HCT116 (cell line): ENCODE measurements around the gene SLC41A2. TPM values are rescaled to one million over a fixed set of nuclear protein-coding genes. Genes with fewer than 3 reads are reported as not detected.

Experiments
- ATAC-seq: fragments of 200-7000 bp; cut with Tn5 transposase; 2 replicates; pipeline ENCODE4 v1.9.1; 2020; ENCODE audit warnings: mild to moderate bottlenecking, moderate library complexity
- BruUV-seq: library from RNA; stranded (reverse); fragments of 400-500 nt; replicated peaks from 2 replicates; lab custom pipeline; 2021; lab: Mats Ljungman, UMichigan
- CTCF ChIA-PET: fragments of 300-600 bp; sonication (Branson Sonifier 250); formaldehyde crosslinking; loops from one replicate; lab custom pipeline; 2021; ENCODE audit warnings: antibody characterized with exemption; lab: Charles Lee
- POLR2A ChIA-PET: fragments of 300-600, 350-600 bp; sonication (Branson Sonifier 250); formaldehyde crosslinking; loops from one replicate; lab custom pipeline; 2021; ENCODE audit warnings: antibody characterized with exemption; lab: Charles Lee
- RAD21 ChIA-PET, 2 experiments: fragments of 300-600 bp; sonication (Branson Sonifier 250); formaldehyde crosslinking; loops; one replicate each; lab custom pipeline; 2023; ENCODE audit warnings: low total read pairs in 2 of 2; ENCODE audit not compliant: uncharacterized antibody in 2 of 2, unreplicated experiment in 2 of 2, low non-redundant PET in 1 of 2; lab: Charles Lee
- DNase-seq: peaks from one replicate; pipeline ENCODE4 v3.0.0-alpha.2; 2010; ENCODE audit warnings: low read depth, low spot score
- H2AFZ ChIP-seq: fragments of 200-600 bp; shearing (Covaris generic), sonication (generic); 2 replicates; pipeline ENCODE4 v1.6.1; 2017; ENCODE audit warnings: low read depth, mixed run types, mixed read lengths, antibody characterized with exemption, low read length; ENCODE audit not compliant: poor library complexity, severe bottlenecking
- H3K27ac ChIP-seq: 2 replicates; pipeline ENCODE4 v1.5.1; 2012; ENCODE audit warnings: low read depth, low read length
- H3K27me3 ChIP-seq: fragments of 200-600 bp; sonication (generic); 2 replicates; pipeline ENCODE4 v1.6.1; 2016; ENCODE audit warnings: mixed run types, low read length, mixed read lengths; ENCODE audit not compliant: insufficient read depth
- H3K36me3 ChIP-seq, 2 experiments: fragments of 200-500 bp in 1 of 2; fragments of 200-600 bp in 1 of 2; sonication (Bioruptor generic) in 1 of 2; sonication (generic) in 1 of 2; 2 replicates each; pipeline versions ENCODE4 v1.5.1 to v1.6.1; 2014 to 2016; ENCODE audit warnings: low read length in 2 of 2, inconsistent platforms in 1 of 2, mixed read lengths in 1 of 2, mixed run types in 1 of 2; ENCODE audit not compliant: insufficient read depth in 2 of 2, control insufficient read depth in 1 of 2
- H3K4me1 ChIP-seq, 2 experiments: fragments of 200-600 bp in 1 of 2; sonication (generic) in 1 of 2; 2 replicates each; pipeline versions ENCODE4 v1.5.1 to v1.6.1; 2012 to 2017; ENCODE audit warnings: low read length in 2 of 2, inconsistent platforms in 1 of 2, mild to moderate bottlenecking in 1 of 2, mixed read lengths in 1 of 2, mixed run types in 1 of 2, moderate library complexity in 1 of 2; ENCODE audit not compliant: insufficient read depth in 2 of 2, control insufficient read depth in 1 of 2
- H3K4me2 ChIP-seq: fragments of 200-600 bp; sonication (generic); 2 replicates; pipeline ENCODE4 v1.6.1; 2017; ENCODE audit warnings: mixed run types, low read length, mixed read lengths
- H3K4me3 ChIP-seq, 2 experiments: fragments of 200-600 bp in 1 of 2; sonication (generic) in 1 of 2; replicated peaks in 1 of 2; 2 replicates each; pipeline ENCODE4 v1.5.1; 2011 to 2016; ENCODE audit warnings: low read length in 2 of 2, control low read depth in 1 of 2, low read depth in 1 of 2, mild to moderate bottlenecking in 1 of 2, mixed read lengths in 1 of 2, mixed run types in 1 of 2
- H3K79me2 ChIP-seq: fragments of 200-600 bp; sonication (generic); 2 replicates; pipeline ENCODE4 v1.6.1; 2017; ENCODE audit warnings: mild to moderate bottlenecking, mixed run types, low read length, moderate library complexity, mixed read lengths; ENCODE audit not compliant: insufficient read depth
- H3K9ac ChIP-seq: fragments of 200-600 bp; sonication (generic); 2 replicates; pipeline ENCODE4 v1.6.1; 2016; ENCODE audit warnings: low read length, mixed read lengths
- H3K9me2 ChIP-seq: fragments of 200-600 bp; sonication (generic), shearing (Covaris generic); 2 replicates; pipeline ENCODE4 v1.6.1; 2017; ENCODE audit warnings: mixed run types, mild to moderate bottlenecking, moderate library complexity; ENCODE audit not compliant: insufficient read depth
- H3K9me3 ChIP-seq, 2 experiments: fragments of 200-500 bp in 1 of 2; fragments of 200-600 bp in 1 of 2; sonication (Bioruptor generic) in 1 of 2; sonication (generic) in 1 of 2; 2 replicates each; pipeline ENCODE4 v1.6.1; 2014 to 2017; ENCODE audit warnings: low read length in 2 of 2, mixed read lengths in 2 of 2, inconsistent platforms in 1 of 2, low read depth in 1 of 2, mild to moderate bottlenecking in 1 of 2, mixed run types in 1 of 2, moderate library complexity in 1 of 2; ENCODE audit not compliant: control insufficient read depth in 1 of 2, insufficient read depth in 1 of 2
- H4K20me1 ChIP-seq: fragments of 200-600 bp; sonication (generic), shearing (Covaris generic); 2 replicates; pipeline ENCODE4 v1.6.1; 2017; ENCODE audit warnings: mixed run types, mild to moderate bottlenecking, moderate library complexity; ENCODE audit not compliant: insufficient read depth
- CBX3 ChIP-seq: IDR thresholded peaks from 2 replicates; pipeline ENCODE4 v1.6.1; 2012; ENCODE audit warnings: low read depth
- EZH2 ChIP-seq: fragments of 200-600 bp; sonication (generic); IDR thresholded peaks from 2 replicates; pipeline ENCODE4 v1.6.1; 2017; ENCODE audit warnings: antibody characterized with exemption, mixed run types
- EZH2phosphoT487 ChIP-seq: fragments of 200-600 bp; IDR thresholded peaks from 2 replicates; pipeline ENCODE4 v1.6.1; 2018; ENCODE audit warnings: antibody characterized with exemption, borderline replicate concordance
- POLR2A ChIP-seq: IDR thresholded peaks from 2 replicates; pipeline ENCODE4 v1.7.0; 2011; ENCODE audit warnings: borderline replicate concordance; ENCODE audit not compliant: insufficient read depth, insufficient read length; ENCODE audit errors: extremely low read depth
- RAD21 ChIP-seq: IDR thresholded peaks from 2 replicates; pipeline ENCODE4 v1.6.1; 2012; ENCODE audit warnings: low read depth, mild to moderate bottlenecking
- SP1 ChIP-seq: IDR thresholded peaks from 2 replicates; pipeline ENCODE4 v1.6.1; 2012; ENCODE audit warnings: low read depth
- SRF ChIP-seq: IDR thresholded peaks from 2 replicates; pipeline ENCODE4 v1.6.1; 2012; ENCODE audit warnings: low read depth
- ZBTB33 ChIP-seq: IDR thresholded peaks from 2 replicates; pipeline ENCODE4 v1.6.1; 2011; ENCODE audit warnings: mild to moderate bottlenecking, low read length, moderate library complexity; ENCODE audit not compliant: insufficient replicate concordance; ENCODE audit errors: extremely low read depth
- intact Hi-C: fragments of 100-400 bp; cut with micrococcal nuclease; formaldehyde crosslinking; loops from 2 replicates; pipeline ENCODE4 v1.10.0; 2022
- total RNA-seq: library from RNA; stranded (reverse); gene quantifications from one replicate; pipeline ENCODE4 v1.2.1, GENCODE V29; 2021; ENCODE audit not compliant: unreplicated experiment
- TF ChIP-seq, protein P1 (sequence below): IDR thresholded peaks from 2 replicates; pipeline ENCODE4 v1.6.1; 2012; ENCODE audit warnings: low read depth

Gene SLC41A2
- total RNA-seq, 1 experiment from 2014 or later, result 12.5 TPM

DNA sequence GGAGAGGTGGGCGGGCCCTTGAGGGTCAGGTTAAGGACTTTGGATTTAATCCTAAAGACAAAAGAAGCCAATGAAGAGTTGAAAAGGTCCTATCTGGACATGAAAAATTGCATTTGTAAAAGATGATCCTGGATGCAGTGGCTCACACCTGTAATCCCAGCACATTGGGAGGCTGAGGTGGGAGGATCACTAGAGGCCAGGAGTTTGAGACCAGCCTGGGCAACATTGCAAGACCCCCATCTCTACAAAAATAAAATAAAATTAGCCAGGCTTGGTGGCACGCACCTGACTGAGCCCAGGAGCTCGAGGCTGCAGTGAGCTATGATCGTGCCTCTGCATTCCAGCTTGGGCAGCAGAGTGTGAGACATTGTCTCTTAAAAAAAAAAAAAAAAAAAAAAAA is 2.4 kb upstream of the SLC41A2 start:
- intact Hi-C loops, result no loop called here
- ChIA-PET POLR2A (no interaction called here), RAD21 (no interaction called here), CTCF (no interaction called here)
- H3K36me3 ChIP-seq, result no peaks in the 10 kb centered on the region
- no peak overlapping the region for H3K4me3 ChIP-seq
- no TSS peak for BruUV-seq
- no peak overlapping the region for H2AFZ ChIP-seq
- H3K4me2 ChIP-seq, result no peak overlapping the region
- H4K20me1 ChIP-seq, result no peaks in the 10 kb centered on the region
- H3K9me2 ChIP-seq, result no peaks in the 10 kb centered on the region
- H3K79me2 ChIP-seq, result no peaks in the 10 kb centered on the region
- no peaks in the 10 kb centered on the region for H3K27me3 ChIP-seq
- DNase-seq (no peak), ATAC-seq (no peak)
- H3K9me3 ChIP-seq, result no peaks in the 10 kb centered on the region
- TF ChIP-seq RAD21 (no peak), EZH2 (no peak), EZH2phosphoT487 (no peak), SRF (no peak), CBX3 (no peak), POLR2A (no peak), ZBTB33 (no peak), SP1 (no peak)
- TF ChIP-seq, protein P1, sequence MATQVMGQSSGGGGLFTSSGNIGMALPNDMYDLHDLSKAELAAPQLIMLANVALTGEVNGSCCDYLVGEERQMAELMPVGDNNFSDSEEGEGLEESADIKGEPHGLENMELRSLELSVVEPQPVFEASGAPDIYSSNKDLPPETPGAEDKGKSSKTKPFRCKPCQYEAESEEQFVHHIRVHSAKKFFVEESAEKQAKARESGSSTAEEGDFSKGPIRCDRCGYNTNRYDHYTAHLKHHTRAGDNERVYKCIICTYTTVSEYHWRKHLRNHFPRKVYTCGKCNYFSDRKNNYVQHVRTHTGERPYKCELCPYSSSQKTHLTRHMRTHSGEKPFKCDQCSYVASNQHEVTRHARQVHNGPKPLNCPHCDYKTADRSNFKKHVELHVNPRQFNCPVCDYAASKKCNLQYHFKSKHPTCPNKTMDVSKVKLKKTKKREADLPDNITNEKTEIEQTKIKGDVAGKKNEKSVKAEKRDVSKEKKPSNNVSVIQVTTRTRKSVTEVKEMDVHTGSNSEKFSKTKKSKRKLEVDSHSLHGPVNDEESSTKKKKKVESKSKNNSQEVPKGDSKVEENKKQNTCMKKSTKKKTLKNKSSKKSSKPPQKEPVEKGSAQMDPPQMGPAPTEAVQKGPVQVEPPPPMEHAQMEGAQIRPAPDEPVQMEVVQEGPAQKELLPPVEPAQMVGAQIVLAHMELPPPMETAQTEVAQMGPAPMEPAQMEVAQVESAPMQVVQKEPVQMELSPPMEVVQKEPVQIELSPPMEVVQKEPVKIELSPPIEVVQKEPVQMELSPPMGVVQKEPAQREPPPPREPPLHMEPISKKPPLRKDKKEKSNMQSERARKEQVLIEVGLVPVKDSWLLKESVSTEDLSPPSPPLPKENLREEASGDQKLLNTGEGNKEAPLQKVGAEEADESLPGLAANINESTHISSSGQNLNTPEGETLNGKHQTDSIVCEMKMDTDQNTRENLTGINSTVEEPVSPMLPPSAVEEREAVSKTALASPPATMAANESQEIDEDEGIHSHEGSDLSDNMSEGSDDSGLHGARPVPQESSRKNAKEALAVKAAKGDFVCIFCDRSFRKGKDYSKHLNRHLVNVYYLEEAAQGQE, result no peak
- no peak overlapping the region for H3K9ac ChIP-seq
- no peak overlapping the region for H3K27ac ChIP-seq
- H3K4me1 ChIP-seq, result peaks cover 20 to 30% of the 10 kb centered on the region in 2 experiments
